Stimulated activated CD4-positive, alpha-beta T cell treated with anti-CD3 and anti-CD28 coated beads, Interleukin-2, amount 100 ng/mL, for 24 hours (primary cell): ENCODE data around the gene PTPN6.
A peak's percentile ranks its signal among the peaks of the same experiment; 100 is the strongest.

Experiments
- DNase-seq, 2 donors: peaks; one replicate each; pipeline ENCODE4 v3.0.0-alpha.2; 2020

The PTPN6 gene

GRCh38 chr12:6923003-6923732 lies 28.0 kb upstream of the PTPN6 start:
- no peak for DNase-seq

GRCh38 chr12:6923851-6924250 lies 27.3 kb upstream of the PTPN6 start:
- no peak for DNase-seq

GRCh38 chr12:6925239-6925539 lies 26.0 kb upstream of the PTPN6 start:
- no peak for DNase-seq

GRCh38 chr12:6925540-6926279 lies 25.4 kb upstream of the PTPN6 start:
- DNase-seq, result no peak

GRCh38 chr12:6927379-6928021 lies 23.7 kb upstream of the PTPN6 start, which contains the start of gene ATN1:
Gene ATN1, plus strand, starts transcription at chr12:6927959. Its CDS starts 6,043 bp downstream, at chr12:6934002.
- DNase-seq, result peak; percentile 57 to 62

- DNase-seq, result no peak
Observed at GRCh38 chr12:6928022-6928702, 23.0 kb upstream of the PTPN6 start.

- no peak for DNase-seq
Observed at GRCh38 chr12:6928703-6929407, 22.3 kb upstream of the PTPN6 start.

- DNase-seq, result no peak
Observed at GRCh38 chr12:6929466-6930452, 21.4 kb upstream of the PTPN6 start.

- no peak for DNase-seq
Observed at GRCh38 chr12:6932766-6933165, 18.4 kb upstream of the PTPN6 start.

- DNase-seq, result no peak
Observed at GRCh38 chr12:6934110-6934509, 17.0 kb upstream of the PTPN6 start.

- no peak for DNase-seq
Observed at GRCh38 chr12:6935371-6936193, 15.6 kb upstream of the PTPN6 start.

- no peak for DNase-seq
Observed at GRCh38 chr12:6936194-6936635, 14.9 kb upstream of the PTPN6 start.

GRCh38 chr12:6936636-6937480 lies 14.3 kb upstream of the PTPN6 start:
- DNase-seq, result peak; percentile 70 to 71

- DNase-seq, result peak; percentile 91 to 92
Observed at GRCh38 chr12:6937481-6938352, 13.4 kb upstream of the PTPN6 start.

- no peak for DNase-seq
Observed at GRCh38 chr12:6938353-6939190, 12.6 kb upstream of the PTPN6 start.

- DNase-seq, result no peak
Observed at GRCh38 chr12:6939191-6939540, 12.0 kb upstream of the PTPN6 start.

- no peak for DNase-seq
Observed at GRCh38 chr12:6941267-6941666, 9.9 kb upstream of the PTPN6 start.

GRCh38 chr12:6941782-6942181 lies 9.4 kb upstream of the PTPN6 start:
- DNase-seq, result no peak
